ENCODE results near the gene PPP2R5D.

- TF ChIP-seq CTCF (IDR thresholded peaks at IDR 0.05), result no peak
- TF ChIP-seq POLR2A (IDR thresholded peaks at IDR 0.05), result no peak
Observed at GRCh38 chr6:42973926-42974325, 10.4 kb upstream of the PPP2R5D start.

Data from uterus (tissue), 2 donors.